ENCODE results near the gene CABP4.

Gene CABP4

DNA sequence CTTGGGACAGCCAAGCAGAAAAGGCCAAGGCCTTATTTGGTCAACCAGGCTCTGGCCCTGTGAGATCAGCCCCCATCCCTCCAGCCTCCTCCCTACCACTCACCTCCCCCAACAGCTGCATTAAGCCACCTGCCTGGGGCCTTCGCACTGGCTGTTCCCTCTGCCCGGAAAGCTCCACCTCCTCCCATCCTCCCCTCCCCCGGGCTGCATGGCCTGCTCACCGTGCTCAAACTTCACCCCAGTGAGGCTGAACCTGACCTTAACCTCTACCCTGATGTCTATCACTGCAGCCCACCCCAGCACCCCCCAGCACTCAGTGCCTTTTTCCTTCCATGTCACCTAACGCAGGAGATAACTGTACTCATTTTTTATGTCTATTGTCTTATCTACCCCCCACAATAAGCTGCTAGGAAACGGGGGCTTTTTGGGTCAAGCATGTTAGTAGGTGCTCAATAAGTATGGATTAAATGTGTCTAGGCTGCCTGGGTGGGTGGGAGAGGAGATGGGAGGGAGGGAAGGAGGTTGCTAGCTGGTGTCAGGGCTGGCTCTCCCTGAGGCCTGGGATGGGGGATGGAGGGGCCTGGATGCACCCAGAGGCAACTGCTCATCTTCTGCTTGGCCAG lies 18.6 kb upstream of the CABP4 start:
- DNase-seq, result no peak

DNA sequence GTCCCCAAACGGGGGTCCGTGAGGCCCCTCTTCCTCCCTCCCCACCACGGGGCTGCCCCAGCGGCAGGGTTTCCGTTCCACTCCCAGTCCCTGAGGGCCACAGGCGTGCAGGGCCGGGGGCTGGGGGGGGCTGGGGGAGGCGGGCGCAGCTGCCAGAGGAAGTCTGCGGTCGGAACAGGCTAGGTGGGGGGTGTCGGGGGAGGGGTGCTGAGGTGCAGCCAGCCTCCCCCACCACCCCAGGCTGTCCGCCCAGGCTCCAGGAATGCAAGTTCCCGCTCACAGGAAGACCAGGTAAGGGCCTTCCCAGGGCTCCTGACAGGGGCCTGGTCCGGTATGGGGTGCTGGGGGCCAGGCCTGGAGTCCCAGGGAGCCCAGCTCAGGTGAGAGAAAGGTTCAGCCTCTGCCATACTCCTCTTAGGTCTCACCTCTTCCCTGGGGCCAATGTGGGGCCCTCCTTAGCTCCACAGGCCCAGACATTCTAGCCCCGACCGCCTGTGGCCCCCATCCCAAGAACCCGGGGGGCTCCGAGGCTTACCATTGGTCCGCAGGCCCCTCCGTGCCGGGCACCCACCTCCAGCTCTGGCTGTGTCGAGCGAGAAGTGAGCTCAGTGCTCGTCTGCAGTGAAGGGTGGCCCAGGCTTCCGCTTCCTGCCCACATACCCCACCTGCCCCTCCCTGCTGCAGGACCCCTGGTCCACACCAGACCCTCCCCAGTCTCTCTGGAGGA lies 17.9 kb upstream of the CABP4 start, which contains the start of gene PTPRCAP:
Gene PTPRCAP, minus strand, starts transcription at position 601 of the 727 bp plus-strand sequence. Its CDS starts 63 bp downstream, at position 538.
- DNase-seq, result peak; percentile 72

DNA sequence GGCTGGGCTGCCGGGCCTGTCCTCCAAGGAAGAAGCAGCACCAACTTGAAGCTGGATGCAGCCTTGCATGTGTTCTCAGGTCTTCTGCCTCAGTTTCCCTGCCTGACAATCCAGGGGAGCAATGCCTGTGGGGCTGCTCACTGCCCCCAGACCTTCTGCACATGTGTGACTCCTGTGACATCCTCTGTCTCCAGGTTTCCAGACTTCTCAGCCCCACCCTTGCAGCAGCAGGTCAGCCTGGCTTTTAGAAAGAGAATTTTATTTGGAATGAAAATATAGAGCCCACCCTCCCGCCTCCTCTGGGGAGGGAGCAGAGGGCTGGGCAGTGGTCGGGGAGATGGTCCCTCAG lies 17.4 kb upstream of the CABP4 start:
- no peak for DNase-seq

DNA sequence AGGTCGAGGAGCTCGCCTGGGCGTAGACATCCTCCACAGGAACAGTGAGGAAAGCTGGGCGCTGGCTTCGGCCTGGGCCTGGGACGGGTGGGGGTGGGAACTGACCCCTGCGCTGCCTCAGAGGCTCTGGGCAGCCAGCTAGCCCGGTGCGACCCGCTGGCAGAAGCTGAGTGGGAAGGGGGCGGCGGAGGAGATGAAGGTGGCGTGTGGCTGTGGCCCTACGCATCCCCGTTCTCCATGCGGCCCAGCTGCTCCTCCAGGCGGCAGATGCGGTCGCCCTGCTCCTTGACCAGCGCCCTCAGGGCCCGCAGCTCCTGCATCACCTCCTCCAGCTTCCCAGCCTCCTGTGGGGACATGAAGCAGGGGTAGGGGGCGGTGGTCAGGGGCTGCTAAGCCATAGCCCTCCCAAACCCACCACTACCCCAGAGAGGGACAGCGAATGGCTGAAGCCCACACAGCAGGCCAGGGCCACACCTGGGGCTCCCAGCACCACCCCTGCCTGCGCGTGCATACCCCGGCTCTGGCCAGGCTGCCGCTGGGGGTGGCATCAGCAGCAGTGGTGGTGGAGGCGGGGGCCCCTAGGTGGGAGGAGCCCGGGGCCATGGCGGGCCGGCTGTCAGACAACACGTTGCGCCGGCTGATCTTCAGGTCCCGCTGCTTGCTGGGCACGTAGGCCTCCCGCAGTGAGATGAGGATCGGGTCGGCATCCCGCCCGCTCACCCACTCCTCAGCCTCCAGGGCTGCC lies 16.8 kb upstream of the CABP4 start:
- peak; percentile 66 for DNase-seq

DNA sequence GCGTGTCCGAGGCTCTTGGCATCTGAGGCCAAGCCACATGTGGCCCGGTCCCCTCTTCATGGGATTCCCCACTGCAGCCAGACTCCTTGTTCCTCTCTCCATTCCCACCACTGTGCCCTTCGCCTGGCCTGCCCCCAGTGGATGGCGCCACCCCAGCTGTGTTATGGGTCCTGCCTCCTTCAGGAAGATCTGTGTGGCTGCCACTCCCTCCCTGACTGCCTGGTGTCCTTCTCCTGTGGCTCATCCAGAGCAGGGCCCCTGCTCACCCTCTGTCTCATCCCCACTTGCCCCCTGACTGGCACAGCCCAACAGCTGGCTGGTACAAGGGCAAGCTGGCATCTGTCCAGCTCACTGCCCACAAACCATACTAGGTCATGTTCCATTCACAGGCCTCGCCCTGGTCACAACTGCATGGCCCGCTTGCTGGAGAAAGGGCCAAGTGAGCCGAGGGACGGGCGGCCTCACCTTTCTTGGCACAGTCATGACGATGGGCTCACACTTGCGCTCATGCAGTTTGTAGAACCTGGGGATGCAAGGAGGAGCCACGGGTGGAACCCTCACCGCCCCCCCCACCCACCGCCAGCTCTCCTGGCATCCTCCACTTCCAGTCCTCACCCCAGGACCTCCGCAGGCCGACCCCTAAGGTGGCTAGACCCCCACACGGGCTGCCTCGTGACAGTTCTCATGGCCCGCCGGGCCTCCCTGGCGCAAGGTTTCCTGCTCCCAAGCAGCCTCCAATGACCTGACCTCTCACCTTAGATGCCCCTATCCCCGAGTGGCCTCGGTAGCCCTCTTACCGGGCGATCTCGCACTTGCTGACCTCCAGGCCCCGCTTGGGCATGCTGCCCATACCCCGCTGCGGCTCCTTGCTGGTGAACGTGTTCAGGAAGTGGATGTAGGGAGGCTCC lies 15.6 kb upstream of the CABP4 start:
- DNase-seq, result no peak

DNA sequence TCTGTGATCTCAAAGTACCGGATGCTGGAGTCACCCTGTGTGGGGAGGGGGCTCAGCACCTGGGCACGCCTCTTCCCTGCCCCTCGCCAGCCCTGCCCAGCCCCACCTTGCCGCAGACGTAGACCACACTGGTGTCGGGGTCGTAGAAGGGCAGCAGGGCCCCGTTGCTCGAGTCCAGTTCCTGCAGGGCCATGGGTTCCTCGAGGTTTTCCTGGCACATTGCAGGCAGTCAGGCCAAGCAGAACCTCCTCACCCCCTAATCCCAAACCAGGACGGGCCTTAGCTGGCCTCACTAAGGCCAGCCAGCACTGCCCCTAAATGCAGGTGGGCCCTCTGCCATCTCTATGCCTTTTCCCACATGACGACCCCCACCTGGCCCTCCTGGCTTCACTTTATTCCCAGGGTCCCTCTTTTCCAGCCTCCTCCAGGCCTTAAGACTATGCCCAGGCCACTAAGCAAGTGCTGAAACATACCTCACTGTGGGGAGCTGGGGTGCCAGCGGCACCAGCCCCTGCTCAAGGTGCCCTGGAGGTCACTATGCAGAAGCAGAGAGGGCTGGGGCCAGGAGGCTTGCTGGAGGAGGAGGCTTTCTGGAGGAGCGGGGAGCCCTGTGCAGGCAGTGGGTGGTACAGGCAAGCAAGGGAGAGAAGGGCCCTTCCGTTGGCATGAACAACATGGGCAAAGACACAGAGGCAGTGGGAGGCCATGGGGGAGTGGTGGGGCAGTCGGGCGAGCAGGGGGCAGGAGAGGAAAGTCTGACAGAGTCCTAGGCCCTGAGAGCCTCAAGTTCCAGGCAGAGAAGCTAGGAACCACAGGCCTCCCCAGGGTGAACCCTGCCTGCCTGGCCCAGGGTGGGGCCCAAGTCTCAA lies 14.7 kb upstream of the CABP4 start:
- DNase-seq, result no peak

DNA sequence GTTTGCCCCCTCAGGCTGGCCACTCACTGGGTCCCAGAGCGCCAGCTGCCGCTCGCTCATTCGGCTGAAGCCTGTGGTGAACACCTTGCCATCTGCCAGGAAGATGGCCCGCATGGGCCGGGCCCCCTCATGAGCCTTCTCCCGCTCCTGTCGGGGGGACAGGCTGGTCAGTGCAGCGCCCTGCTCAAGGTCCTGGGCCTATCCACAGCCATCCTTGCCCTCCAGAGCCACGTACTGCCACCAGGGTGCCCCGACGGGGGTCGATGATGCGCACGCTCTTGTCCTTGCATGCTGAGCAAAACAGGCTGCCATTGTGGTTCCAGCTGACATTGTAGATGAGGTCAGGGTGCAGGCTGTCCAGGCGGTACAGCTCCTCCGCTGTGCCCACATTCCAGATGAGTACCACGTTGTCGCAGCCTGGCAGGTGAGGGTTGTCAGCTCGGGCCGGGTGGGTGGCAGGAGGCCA lies 14.0 kb upstream of the CABP4 start:
- no peak for DNase-seq

DNA sequence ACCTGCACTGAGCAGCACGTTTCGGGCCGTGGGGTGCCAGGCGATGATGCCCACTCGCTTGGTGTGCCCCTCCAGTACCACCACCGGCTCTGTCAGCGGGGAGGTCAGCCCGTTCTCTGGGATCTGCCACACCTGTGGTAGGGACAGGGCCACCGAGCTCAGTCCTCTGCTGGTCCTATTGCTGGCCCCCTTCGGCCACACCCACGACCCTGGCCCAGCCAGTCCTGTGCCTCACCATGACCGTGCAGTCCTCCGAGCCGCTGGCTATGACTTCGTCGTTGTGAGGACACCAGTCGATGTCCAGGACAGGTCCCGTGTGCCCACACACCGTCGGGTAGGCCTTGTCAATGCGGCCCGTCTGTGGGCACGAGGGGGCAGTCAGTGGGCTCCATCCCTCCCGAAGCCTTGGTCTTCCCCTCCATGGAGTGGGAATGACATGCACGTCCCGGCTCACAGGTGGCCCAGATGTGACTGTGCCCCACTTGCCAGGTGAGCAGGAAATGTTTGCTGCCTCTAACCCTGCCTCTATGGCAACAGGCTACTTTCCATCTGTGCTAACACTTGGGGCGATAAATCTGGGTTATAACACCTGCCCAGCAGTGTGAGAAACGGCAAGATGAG lies 13.3 kb upstream of the CABP4 start:
- no peak for DNase-seq

DNA sequence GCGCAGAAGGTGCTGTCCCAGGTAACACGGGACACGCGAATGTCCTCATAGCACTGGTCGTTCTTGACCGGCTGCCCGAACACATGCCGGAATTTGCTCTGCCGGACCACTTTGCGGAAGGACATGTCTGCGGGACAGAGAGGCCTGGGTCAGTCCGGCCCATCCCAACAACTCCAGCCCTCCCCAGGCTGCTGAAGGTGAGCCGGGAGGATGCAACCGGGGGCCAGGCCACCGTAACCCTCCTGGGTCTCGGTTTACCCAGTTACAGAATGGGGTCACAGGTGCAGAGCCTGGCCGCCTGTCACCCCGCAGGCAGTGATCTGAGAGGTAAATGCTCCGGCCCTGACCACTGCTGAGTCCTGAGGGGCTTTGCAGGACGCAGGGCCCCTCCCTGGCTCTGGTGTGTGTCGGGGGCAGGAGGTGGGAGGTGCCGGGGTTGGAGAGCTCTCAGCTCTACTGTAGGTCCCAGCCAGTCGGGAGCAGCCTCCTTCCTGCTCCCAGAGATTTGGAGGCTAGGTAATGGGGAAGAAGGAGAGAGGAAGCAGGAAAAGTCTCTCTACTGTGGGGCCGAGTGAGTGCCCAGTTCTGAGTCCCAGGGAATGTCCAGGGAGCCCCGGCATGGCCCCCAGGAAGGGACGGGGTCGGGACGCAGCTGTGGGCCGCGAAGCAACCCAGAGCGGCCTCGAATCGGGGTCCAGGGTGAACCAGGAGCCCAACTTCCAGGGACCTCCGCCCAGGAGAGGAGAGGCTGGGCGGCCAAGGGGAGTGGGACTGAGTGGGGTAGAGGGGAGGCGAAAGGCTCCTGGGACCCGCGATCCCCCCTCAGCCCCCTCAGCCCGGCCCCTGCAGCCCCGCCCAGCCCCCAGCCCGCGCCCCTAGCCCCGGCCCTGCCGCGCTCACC lies 12.4 kb upstream of the CABP4 start:
- no peak for DNase-seq

DNA sequence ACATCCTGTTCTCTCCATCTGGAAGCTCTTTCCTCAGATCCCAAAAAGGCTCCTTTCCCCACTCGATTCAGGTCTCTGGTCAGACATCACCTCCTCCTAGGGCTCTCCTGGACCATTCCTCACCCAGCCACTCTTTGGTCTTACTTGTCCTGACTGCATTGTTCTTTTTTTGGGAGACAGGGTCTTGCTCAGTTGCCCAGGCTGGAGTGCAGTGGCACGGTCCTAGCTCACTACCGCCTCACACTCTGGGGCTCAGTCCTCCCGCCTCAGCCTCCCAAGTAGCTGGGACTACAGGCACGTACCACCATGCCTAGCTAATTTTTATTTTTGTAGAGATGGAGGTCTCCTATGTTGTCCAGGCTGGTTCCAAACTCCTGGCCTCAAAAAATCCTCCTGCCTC lies 9.6 kb upstream of the CABP4 start:
- DNase-seq, result no peak

DNA sequence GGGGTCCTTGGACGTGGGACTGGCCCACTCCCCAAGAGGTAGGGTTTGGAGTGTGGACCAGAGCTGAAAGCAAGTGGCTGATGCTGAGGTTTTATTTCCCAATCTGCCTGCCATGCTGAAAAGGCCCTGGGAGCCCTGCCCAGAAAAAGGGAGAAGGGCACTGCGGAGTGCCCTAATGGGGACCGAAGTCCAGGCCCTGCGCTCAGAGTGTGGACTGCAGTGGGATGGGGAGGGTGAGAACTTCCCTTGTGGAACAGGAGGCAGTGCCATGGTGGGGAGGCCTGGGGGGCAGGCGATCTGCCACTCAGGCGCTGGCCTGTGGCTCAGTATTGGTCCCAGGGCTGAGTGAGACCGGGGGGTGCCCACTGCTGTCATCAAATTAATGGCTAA lies 6.9 kb upstream of the CABP4 start:
- no peak for DNase-seq

DNA sequence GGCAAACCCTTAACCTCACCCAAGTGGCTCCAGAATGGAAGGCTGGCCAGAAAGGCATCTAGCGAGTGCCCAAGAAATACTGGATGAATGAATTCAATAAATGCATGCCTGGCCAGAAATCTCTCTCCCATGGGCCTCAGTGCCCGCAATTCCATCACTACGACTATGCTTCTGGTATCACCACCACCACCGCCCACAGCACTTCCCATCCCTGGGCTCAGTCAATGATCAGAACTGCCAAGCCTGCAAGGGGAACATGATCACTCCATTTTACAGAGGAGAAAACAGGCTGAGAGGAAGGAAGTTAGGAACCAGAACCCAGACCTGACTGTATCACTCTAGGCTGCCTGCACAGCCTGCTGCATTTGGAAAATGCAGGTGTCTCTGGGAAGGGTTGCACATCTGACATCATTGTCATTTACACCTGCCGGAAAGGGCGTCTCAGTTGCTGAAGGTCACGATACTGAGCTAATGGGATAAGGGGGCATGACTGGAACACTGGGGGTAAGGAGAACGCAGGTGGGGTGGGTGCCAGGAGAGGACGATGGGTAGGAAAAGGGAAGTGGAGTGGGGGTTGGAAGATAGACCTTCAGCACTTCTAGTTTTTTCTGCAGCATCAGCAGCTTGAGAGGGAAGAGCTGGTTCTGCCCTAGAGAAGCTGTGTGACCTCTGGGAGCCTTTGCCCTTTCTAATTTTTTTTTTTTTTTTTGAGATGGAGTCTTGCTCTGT lies 5.9 kb upstream of the CABP4 start:
- no peak for DNase-seq

DNA sequence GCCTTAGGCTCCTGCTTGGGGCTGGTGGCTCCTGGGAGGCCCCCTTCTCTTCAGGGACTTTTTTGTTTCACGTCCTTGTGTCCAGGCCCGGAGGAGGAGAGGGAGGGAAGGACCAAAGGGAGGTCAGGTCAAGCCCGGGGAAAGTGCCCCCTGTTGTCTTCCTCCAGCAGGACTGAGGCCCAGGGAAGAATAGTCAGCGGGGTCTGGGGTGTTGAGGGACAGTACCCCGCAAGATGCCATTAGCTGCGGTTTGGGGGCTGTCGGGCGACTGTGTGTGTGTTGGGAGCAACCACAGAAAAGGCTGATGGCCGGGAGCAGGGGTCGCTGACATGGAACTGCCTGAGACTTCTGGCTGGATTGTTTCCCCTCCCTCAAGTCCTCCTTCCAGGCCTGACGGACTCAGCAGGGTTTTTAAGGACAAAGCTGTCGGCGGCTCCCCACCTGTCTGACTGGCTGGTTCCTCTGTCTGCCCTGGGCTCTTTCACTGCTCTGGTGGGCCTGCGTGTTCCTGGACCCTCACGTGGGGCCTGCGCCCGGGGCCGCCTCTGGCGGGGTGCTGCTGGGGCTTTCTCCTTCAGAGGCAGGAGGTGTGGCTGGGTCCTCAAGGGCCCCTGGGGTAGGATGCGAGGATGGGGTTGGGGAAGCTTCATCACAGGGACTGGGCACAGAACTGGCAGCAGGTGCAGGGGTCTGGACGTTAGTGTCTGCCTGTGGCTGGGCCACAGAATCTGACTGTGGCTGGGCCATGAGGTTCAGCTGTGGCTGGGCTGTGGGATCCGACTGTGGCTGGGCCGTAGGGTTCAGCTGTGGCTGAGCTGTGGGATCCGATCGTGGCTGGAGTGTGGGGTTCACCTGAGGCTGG lies 4.1 kb upstream of the CABP4 start:
- no peak for DNase-seq

DNA sequence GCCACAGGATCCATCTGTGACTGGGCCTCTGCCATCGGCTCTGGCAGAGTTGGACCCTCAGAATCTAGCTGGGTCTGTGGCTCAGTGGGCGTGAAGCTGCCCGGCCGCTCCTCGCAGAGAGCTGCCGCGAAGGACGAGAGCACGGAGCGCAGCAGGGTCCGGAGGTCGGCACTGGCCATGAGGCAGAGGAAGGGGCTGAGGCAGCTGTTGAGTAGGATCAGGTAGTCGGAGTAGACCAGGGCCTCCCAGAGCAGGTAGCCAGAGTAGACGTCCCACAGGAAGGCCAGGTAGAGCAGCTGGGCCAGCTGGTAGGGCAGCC lies 3.5 kb upstream of the CABP4 start:
- no peak for DNase-seq

DNA sequence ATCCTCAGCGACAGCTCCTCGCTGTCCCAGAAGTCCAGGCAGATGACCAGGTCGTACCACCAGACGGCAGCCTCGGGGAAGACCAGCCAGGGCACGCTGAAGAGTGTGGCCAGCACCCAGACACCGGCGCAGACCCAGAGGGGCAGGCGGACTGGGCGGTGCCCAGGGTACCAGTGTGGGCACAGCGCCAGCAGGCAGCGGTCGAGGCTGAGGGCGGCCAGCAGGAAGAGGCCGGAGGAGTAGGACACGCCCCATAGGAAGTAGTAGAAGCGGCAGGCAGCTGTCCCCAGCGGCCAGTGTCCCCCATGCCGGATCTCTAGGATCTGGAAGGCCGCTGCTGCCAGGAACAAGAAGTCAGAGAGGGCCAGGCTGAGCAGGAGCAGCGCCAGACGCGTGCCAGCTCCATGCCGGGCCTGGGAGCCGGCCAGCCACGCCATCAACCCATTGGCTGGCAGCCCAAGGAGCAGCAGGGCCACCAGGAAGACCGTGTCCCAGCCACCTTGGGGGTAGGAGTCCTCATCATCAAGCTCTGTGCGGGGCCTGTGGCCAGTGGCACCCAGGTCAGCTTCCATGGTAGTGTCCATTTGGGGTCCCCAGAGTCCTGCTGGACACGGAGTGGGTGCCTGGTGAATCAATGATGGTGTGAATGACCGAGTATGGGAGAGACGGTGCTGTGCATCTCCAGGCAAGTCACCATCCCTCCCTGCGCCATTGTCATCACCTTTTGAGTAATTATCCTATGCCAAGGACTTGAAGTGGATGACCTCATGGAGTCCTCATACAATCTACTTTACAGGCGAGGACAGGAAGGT lies 2.8 kb upstream of the CABP4 start, which contains the start of gene GPR152:
Gene GPR152, minus strand, starts transcription at position 589 of the 812 bp plus-strand sequence. Its CDS starts 5 bp downstream, at position 584.
- DNase-seq, result no peak

DNA sequence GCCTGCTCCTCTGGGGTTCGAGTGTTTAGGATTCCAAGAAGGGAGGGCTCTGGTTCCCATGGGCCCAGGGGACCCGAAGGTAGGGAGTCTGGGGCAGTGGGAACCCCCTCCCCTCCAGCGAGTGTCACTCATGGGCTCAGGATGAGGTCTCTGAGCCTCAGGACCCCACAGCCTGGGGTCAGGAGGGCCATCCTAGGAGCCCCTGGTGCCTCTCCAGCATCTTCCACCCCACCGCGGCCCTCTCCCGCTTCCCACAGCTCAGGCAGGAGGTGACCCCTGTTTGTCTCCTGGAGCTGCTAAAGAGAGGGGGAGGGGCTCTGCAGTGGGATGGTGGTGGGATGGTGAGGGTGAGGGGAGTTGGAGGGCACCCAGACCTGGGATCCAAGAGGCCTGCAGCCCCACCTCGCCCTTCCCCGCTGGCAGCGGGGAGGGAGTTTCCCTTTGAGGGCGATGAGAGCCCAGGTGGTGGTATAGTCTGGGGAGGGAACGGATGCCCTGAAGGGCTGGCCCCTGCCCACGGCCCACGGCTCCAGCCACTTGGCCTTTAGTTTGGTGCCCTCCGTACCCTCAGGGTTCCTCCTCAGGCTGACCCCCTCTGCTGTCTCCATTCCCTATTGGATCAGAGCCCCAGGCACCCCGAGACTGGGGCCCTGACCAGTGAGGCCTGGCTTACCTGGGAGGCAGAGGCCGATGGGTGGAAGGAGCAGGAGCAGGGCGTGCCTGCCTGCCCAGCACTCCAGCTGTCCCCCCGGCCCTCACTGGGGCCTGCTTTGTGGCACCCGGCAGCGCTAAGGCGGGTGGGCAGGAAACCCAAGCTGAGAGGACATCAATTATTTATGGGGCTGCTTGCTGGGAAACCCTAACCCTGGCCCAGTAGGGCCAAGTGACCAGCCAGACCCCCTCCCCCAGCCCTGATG lies 1.1 kb upstream of the CABP4 start:
- DNase-seq, result no peak

Data from activated gamma-delta T cell (primary cell).